Fibroblast of peridontal ligament (primary cell): ENCODE results near the gene SIGLECL1.

Experiments used
- DNase-seq: peaks from one replicate; pipeline ENCODE4 v3.0.0-alpha.2; 2010; ENCODE audit errors: extremely low read depth

The SIGLECL1 gene

DNA sequence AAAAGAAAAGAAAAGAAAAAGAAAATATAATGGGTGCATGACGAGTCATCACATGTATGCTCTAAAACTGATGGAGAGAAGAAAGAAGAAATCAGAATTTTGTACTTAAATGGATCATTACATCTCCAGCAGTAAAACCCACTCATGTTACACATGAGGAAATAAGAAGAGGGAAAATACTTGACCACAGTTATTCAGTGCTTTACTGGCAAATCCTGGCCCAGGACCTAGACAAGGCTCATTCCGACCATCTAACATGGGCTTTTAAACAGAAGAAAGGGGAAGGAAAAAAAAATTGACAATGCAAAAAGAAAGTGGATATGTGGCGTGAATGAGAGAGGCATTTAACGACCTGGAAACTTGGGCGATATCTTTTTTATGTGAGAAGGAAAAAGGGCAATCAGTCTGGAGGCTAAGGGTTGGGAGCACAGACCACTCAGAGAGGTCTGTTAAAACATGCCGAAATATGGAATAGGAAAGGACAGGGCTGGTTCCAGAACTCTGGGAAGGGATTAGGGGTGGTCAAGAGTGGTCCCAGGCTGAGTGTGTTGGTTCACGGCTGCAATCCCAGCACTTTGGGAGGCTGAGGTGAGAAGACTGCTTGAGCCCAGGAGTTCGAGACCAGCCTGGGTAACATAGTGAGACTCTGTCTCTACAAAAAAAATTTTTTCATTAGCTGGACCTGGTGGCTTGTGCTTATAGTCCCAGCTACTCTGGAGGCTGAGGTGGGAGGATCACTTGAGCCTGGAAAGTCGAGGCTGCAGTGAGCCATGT is 1.6 kb downstream of the SIGLECL1 start:
- no peak for DNase-seq

DNA sequence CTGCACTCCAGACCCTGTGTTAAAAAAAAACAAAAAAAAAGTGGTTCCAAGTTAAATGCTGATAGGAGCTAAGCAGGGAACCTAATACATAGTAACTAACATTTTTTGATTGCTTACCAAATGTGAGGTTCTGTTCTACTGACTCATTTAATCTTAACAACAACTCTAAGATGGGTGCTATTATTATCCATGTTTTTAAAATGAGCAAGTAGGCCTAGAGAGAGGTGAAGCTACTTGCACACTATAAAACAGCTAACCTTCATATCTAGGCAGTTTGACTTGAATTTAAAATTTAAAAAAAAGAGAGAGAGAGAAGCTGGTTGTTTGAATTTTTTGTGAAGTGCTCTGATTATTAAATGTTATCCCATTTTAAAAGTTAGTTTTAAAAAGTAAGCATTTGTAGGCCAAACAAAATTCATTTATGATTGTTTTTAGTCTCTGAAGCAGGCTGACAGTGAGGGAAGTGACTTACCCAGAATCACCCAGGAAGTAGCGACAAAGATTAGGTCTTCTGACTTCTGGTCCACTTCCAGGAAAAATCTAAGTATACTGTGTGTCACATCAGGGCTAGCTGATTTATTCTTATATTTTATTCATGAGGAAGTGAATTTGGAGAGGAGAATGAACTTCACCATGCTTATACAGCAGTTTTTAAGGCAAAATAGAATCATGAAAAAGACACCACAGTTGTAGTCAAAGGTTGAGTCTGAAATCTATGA is 2.4 kb downstream of the SIGLECL1 start:
- DNase-seq, result no peak

DNA sequence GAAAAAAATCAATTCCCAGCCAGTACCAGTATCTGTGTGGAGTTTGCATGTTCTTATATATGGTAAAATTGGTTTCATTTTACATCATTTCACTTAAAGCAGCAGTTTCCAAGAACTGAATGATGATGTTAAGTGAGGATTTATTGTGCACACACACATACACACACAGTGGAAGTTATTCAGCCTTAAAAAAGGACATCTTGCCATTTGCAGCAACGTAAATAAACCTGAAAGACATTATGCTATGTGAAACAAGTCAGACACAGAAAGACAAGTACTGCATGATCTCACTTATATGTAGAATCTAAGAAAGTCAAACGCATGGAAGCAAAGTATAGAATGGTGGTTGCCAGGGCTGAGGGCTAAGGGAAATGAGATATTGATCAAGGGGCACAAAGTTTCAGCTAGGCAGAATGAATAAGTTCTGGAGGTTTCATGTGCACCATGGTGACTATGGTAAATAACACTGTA is 5.3 kb downstream of the SIGLECL1 start:
- no peak for DNase-seq

DNA sequence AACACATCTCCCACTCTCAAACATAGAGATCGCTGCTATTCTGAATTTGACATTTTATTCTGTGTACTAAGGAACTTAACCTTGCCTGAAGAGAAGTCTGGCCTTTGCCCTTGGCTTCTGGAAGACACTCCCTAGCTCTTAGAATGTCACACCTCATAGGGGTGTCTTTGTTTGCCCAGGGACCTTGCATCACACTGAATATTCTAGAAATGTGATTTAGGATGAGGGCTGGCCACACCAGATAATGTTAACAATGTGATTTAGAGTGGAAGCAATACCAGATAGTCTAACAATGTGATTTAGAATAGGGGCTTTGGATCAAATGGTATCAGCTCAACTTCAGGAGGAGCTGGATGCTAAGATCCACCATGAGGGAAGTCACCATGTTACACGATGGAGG is 6.6 kb downstream of the SIGLECL1 start:
- DNase-seq, result no peak

DNA sequence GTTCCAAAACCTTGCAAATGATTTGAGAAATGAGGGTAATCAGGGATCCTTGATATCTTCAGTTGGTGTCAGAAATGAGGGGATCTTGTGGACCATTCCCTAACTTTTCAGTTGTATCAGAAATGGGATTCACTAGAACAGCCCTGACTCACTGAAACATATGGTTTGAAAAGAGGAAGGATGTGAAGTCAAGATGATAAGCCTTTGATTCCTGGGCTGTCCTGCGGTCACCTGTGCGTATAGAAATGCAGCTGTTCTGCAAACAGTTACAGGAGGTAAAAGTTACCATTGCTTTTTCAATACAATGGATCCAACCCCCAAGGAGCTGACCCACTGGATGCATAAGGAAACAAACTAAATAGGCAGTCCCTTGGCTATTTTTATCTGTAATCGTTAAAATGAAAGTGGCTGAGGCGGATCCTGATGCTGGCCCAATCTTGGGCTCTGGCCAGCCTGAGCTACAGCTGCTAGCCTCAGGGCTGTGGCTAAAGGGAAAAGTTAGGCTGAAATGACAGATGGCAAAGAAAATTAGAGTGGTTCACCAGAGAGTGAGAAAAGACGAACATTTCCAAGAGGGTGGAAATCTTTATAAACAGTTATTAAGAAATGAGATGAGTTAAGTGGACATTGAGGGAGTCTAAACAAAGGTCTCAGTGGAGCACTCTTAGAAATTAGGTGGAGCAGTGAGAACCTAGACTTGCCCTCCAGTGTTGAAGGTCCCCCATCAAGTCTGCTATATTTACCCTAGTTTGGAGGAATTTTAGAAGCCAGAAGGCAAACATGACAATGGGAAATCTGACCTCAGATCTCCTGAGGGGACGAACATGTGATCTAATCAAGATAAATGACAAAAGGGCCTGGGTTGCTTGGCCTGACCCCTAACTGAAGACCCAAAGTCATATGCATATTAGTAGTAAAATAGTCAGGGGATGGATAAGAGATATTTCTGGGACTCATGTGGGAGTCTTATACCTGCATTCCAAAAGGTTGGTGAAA is 7.6 kb downstream of the SIGLECL1 start:
- no peak for DNase-seq

DNA sequence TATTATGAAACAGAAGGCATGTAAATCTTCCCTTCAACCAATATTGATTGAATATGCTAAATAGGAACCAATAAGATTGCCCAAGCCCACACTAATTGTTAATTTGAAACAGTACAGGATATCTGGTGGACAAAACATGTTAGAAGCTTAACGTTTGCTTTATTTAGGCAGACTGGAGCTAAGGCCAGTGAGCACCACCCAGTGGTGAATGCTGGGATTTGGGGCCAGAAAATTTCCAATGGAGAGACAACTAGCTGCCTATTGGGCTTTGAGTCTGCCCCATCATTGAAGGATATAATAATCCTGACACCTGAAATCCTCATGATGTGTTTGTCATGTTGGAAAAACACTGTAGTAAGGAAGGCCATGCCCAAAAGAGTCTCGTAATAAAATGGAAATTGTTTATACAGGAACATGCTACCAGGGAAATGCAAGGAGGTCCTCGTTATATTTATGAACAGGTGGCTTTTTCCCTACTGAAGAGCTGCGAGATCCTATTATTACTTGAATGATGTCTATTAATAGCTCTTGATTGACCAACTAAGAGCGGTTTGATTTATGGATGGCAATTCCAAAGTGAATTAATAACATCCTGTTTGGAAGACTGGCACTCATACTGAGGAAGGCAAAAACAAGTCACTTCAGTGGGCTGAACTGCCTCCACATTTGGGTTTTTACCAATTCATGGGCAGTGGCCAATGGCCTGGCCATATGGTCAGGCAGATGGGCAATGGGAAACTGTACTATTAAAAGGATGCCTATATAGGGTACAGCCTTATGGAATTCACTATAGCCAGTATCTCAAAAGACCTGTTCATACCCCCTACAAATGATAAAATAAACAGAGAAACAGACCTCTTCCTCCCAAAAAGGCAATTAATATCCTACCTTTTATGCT is 8.7 kb downstream of the SIGLECL1 start:
- peak; percentile 1 for DNase-seq

DNA sequence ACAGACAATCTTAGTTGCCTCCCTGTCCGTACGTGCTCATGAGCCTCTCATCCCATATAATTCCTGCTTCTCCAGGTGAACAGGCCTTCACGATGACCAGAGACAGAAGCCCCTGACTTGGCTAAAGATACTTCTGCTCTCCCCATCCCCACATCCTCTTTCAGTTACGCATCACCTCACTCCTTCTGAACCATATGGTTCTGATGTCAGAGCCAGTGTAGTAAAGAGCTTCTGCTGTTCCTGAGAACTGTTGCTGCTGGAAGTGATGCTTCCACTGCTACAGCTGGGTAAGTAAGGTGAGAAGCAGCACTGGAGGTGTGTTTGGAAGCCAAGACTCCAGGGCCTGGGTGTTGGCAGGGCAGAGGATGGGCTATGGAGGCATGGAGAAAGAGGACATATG is 12.9 kb downstream of the SIGLECL1 start:
- no peak for DNase-seq

DNA sequence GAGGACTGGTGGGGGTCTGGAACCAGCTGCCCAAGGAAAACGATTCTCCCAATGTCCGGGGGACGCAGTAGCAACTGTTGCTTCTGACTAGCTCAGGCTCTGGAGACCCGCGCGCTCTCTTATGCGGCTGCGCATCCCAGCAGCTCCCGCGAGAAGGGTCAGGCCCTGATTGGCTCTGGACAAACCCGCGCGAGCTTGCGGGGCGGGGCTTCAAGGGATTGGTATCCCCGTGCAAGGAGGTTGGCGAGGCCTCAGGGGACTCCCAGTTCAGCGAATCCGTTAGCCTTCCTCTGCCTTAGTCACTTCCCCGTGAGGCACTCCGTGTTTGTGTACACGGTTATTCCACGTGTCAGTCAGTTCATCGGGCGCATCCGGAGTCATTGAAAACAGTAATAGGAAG is 20.2 kb downstream of the SIGLECL1 start:
- no peak for DNase-seq

DNA sequence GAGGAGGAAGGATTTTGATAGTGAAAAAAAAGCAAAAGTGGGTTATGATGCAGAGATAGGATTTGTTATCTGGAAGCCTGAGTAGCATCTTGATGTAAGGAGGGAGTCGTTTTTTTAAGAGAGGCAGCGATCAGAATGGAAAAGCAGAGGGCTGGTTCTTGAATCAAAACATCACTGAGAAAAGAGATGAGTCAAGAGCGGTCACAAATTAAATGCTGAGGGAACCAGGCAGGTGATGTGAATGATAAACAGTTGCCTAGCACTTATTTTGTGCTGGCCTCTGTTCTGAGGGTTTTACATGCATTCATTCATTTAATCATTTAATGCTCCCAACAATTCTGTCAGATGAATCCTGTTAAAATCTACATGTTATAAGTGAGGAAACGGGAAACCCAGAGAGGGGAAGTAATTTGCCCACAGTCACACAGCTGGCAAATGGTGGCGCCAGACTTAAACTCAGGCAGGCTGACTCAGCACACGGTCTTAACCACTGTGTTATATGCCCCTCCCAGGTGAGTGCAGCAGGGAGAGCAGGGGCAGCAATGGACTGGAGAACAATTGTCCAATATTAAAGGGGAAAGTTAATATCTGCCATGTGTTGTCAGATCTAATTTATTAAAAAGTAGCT is 21.4 kb downstream of the SIGLECL1 start:
- no peak for DNase-seq

DNA sequence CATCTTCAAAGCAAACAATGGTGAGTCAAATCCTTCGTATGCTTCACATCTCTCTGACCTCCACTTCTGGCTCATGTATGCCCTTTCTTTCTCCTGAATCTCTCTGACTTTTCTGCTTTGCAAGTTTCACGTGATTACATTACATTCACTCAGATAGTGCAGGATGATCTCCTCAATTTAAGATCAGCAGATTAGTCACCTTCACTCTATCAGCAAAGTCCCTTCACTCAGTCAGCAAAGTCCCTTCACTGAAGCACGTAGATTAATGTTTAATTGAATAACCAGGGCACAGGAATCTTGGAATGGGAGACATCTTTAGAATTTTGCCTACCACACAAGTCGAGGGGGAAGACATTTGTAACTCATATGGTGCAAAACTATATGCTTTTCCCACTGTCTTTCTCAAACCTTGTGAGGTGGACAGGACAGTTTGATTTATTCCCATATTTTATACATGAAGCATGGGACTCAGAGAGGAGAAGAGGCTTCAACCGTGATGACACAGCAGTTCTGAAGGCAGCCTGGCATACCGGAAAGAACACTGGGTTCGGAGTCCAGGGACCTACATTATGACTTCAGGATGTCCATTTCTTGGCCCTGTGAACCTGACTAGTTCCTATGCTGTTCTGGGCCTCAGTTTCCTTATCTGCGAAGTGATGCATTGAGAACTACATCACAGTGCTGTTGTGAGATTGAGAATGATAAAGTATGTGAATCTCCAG is 23.3 kb downstream of the SIGLECL1 start:
- no peak for DNase-seq

DNA sequence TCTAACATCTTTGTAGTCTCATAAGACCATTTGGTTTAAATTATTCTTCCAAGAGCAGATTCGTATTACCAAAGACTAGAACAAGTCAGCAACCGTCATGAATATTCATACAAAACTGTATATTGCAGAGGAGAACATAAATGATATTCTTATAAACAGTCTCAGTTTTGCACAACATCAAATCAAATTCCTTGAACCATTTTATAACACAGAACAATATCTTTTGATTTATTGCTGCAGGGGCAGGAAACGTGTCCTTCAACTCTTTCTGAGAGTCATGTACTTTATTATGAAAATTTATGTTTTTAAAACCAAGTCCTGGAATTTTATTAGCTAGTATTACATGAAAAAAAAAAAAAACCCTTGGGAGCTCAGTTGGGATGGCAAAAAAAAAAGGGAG is 26.2 kb downstream of the SIGLECL1 start:
- DNase-seq, result no peak

DNA sequence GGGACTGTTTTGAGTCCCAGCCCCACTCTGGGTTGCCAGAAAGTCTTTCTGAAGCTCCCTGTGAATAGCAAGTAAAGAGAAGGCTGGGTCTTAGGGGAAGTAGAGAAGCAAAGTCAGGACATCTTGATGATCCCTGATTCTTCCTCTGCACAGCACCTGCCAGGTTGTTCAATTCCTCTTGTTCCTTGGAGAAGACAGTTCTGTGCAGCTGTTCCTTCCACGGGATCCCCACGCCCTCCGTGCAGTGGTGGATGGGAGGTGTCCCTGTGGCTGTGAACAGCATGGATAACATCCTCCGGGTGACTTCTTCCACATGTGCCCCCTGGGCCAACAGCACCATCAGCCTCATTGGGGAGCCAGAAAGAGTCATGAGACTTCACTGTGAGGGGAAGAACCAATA is 31.5 kb downstream of the SIGLECL1 start:
- DNase-seq, result no peak

DNA sequence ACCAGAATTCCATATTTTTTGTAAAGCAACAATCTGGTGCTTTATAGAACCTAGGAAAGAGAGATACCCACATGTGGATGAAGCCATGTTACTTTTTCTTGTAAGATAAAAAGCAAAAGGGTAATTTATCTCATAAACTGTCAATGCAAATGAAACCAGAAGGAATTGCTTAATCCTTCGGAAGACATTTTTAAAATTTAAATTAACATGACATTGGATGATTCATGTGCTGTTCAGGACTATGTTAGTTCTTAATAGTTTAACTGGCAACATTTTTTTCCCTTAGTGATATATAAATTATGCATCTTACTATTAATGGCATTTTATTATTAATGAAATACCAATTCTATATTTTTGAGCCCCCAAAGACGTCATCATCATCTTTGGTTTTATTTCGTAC is 34.8 kb downstream of the SIGLECL1 start:
- no peak for DNase-seq

DNA sequence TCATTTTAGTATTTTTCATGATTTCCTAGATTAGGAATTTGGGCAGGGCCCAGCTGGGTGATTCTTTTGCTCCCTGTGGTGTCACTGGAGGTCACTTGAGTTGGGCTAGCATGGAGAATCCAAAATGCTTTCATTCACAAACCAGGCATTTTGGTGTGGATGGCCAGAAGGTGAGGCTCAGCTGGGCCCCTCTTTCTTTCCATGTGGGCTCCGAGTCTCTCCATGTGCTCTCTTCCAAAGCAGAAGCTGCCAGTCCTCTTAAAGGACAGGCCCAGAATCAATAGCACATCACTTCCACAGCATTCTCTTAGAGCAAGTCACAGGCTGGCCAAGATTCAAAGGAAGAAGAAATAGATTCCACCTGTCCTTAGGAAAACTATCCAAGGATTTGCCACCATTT is 38.8 kb downstream of the SIGLECL1 start:
- DNase-seq, result no peak

DNA sequence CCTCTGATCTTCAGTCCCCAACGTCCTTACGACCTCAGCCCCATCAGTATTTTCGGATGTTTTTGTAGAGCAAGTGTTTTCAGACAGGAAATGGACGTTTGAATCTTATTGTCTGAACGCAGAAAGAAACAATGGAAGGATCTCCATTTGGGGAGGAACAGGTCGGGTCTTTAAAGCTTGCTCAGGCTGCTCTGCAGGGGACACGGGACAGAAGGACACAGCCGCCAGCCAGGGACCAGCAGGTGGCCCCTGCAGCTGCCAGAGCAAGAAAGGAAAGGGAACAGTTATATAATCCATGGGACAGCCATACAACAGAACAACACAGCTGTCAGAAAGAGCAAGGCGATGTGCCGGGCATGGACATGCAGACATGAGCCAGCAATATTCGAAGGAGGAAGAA is 42.1 kb downstream of the SIGLECL1 start:
- no peak for DNase-seq

DNA sequence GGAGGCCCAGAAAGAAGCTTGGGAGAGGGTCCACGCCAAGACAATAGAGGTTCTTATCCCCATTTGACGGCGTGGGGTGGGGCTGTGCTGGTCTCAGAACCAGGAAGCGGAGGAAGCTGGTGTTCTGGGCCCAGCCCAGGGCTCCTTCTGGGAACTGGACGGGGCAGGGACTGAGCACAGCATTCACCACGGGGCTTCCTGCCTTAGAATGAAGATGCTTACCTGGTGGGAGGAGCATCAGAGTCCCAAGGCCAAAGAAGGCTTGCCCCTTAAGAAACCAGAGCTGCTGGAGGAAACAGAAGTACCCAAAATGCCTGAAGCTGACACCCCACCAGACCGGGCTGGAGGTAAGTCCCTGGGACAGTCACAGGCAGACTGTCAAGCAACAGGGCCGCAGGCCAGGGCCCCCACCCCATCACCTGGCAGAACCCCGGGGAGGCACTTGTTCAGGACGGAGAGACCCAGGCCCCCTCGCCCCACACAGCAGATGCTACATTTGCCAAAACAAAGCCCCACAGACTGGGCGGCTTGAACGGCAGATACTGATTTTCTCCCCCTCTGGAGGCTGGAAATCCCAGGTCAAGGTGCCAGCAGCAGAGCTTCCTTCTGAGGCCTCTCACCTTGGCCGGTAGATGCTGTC is 42.8 kb downstream of the SIGLECL1 start:
- DNase-seq, result no peak

DNA sequence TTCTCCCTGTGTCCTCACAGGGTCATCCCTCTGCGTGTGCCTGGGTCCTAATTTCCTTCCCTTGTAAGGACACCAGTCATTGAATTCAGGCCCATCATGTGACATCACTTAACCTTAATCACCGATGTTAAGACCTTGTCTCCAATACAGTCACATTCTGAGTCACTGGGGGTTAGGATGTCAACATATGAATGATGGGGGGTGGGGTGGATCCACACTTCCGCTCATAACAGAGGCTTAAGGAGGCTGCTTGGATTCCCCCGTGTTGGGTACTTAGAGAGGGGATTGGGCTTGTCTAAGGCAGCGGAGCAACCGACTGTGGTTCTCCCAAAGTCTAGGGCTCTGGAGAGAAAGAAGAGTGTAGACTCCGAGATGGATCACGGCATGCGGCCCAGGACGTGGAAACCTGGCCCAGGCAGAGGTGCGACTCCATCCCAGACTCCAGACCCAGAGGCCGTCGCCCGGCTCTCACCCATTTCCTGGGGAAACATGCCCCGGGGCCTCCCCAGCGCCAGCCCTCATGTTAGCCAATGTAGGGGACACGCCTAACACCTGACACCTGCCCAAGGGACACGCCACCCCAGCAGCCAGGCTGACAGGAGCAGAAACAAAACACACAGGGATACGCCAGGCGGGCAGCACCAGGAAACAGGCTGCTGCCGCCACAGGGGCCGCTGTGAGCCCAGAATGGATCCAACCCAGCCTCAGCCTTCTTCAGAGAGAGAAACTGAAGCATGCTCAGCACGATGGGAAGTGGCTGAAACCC is 43.5 kb downstream of the SIGLECL1 start:
- no peak for DNase-seq

DNA sequence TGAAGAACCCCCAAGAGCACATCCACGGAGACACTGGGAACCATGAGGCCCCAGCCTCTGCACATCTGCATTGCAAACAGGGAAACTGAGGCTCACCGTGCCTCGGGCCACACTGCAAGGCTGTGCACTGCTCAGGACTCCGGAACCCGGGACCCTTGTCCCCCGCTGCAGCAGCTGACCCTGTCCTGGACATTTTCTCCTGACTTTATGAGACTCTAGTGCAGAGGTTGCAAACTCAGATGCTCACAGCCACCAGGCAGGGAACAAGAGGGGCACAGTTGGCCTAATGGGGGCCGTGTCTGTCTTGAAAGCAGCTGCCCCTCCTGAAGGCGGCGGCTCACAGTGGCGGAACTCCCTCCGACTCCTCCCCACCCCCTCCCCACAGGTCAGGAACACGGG is 44.1 kb downstream of the SIGLECL1 start:
- DNase-seq, result no peak
